GM21515 (cell line): ENCODE data around the gene GABBR1.
"Not testable (repeated sequence)": the region's sequence is repeated elsewhere in the genome, so short reads cannot be mapped to it uniquely, and the experiment has no call there.

Experiments used
- ATAC-seq: cut with Tn5 transposase; IDR thresholded peaks from one replicate; pipeline ENCODE4 v1.9.1; 2021; ENCODE audit not compliant: unreplicated experiment

The GABBR1 gene

GRCh38 chr6:29632789-29633533 lies at the start of gene GABBR1:
Gene GABBR1 (minus strand): TSS chr6:29633183. CDS start chr6:29632385, 798 bp downstream.
- ATAC-seq: peak; percentile 73

- ATAC-seq: no peak
Measured at GRCh38 chr6:29681811-29682210, 48.8 kb upstream of the GABBR1 start.

GRCh38 chr6:29680904-29681303 lies 47.9 kb upstream of the GABBR1 start, which contains the start of gene ZFP57:
Gene ZFP57 (minus strand): TSS chr6:29681152. CDS start chr6:29677003, 4,149 bp downstream.
- no peak for ATAC-seq

GRCh38 chr6:29680416-29680815 lies 47.4 kb upstream of the GABBR1 start:
- no peak for ATAC-seq

GRCh38 chr6:29679962-29680361 lies 47.0 kb upstream of the GABBR1 start:
- ATAC-seq: no peak

- no peak for ATAC-seq
Measured at GRCh38 chr6:29678114-29678513, 45.1 kb upstream of the GABBR1 start.

- ATAC-seq: no peak
Measured at GRCh38 chr6:29676981-29677601, 44.1 kb upstream of the GABBR1 start.

- no peak for ATAC-seq
Measured at GRCh38 chr6:29675561-29675960, 42.6 kb upstream of the GABBR1 start.

GRCh38 chr6:29674008-29674407 lies 41.0 kb upstream of the GABBR1 start:
- ATAC-seq: no peak

- ATAC-seq: no peak
Measured at GRCh38 chr6:29673161-29673560, 40.2 kb upstream of the GABBR1 start.

GRCh38 chr6:29672116-29672515 lies 39.1 kb upstream of the GABBR1 start:
- ATAC-seq: not testable (repeated sequence)

GRCh38 chr6:29671026-29671425 lies 38.0 kb upstream of the GABBR1 start:
- ATAC-seq: no peak

GRCh38 chr6:29667158-29667557 lies 34.2 kb upstream of the GABBR1 start:
- no peak for ATAC-seq

GRCh38 chr6:29666826-29667130 lies 33.8 kb upstream of the GABBR1 start:
- no peak for ATAC-seq

- no peak for ATAC-seq
Measured at GRCh38 chr6:29665942-29666825, 33.2 kb upstream of the GABBR1 start.

GRCh38 chr6:29663300-29664042 lies 30.5 kb upstream of the GABBR1 start:
- no peak for ATAC-seq

GRCh38 chr6:29661502-29662141 lies 28.6 kb upstream of the GABBR1 start:
- ATAC-seq: not testable (repeated sequence)

- ATAC-seq: no peak
Measured at GRCh38 chr6:29661071-29661470, 28.1 kb upstream of the GABBR1 start.

- ATAC-seq: no peak
Measured at GRCh38 chr6:29656798-29657197, 23.8 kb upstream of the GABBR1 start, which contains the start of gene MOG. Gene MOG (plus strand): TSS chr6:29657092. CDS start chr6:29657210, 118 bp downstream.

- ATAC-seq: no peak
Measured at GRCh38 chr6:29656157-29656556, 23.2 kb upstream of the GABBR1 start.
